DND-41 (cell line): Measurements from ENCODE around the gene MRTFA.

Experiments used
- ATAC-seq: fragments of 200-7000 bp; cut with Tn5 transposase; 3 replicates; pipeline ENCODE4 v1.9.1; 2021; ENCODE audit warnings: low read depth; ENCODE audit not compliant: insufficient read depth
- DNase-seq: peaks from one replicate; pipeline ENCODE4 v3.0.0-alpha.2; 2020
- H2AFZ ChIP-seq: 2 replicates; pipeline ENCODE4 v1.6.0; 2012; ENCODE audit warnings: low read depth, low read length
- H3K27ac ChIP-seq: 2 replicates; pipeline ENCODE4 v1.5.1; 2012; ENCODE audit warnings: low read length, inconsistent platforms
- H3K27me3 ChIP-seq: fragments of 200-600 bp; sonication (generic); 2 replicates; pipeline ENCODE4 v1.6.0; 2012; ENCODE audit warnings: low read length, mild to moderate bottlenecking, inconsistent platforms; ENCODE audit not compliant: insufficient read depth, poor library complexity
- H3K36me3 ChIP-seq: 2 replicates; pipeline ENCODE4 v1.5.1; 2012; ENCODE audit warnings: low read length, inconsistent platforms; ENCODE audit not compliant: insufficient read depth
- H3K4me1 ChIP-seq: 2 replicates; pipeline ENCODE4 v1.5.1; 2012; ENCODE audit warnings: mild to moderate bottlenecking, low read length; ENCODE audit not compliant: insufficient read depth
- H3K4me2 ChIP-seq: 2 replicates; pipeline ENCODE4 v1.6.0; 2012; ENCODE audit warnings: mild to moderate bottlenecking, moderate library complexity, low read length, inconsistent platforms; ENCODE audit not compliant: insufficient read depth
- H3K4me3 ChIP-seq, 2 experiments: fragments of 200-600 bp in 1 of 2; shearing (Covaris generic) in 1 of 2; 2 replicates each; pipeline ENCODE4 v1.5.1; 2012 to 2016; ENCODE audit warnings: inconsistent platforms in 2 of 2, low read length in 2 of 2, mild to moderate bottlenecking in 2 of 2, low read depth in 1 of 2, moderate library complexity in 1 of 2
- H3K79me2 ChIP-seq: 2 replicates; pipeline ENCODE4 v1.6.0; 2012; ENCODE audit warnings: low read length, inconsistent platforms; ENCODE audit not compliant: insufficient read depth
- H3K9ac ChIP-seq: 2 replicates; pipeline ENCODE4 v1.6.0; 2012; ENCODE audit warnings: low read depth, mild to moderate bottlenecking, inconsistent platforms, low read length, moderate library complexity
- H3K9me3 ChIP-seq: 2 replicates; pipeline ENCODE4 v1.5.1; 2012; ENCODE audit warnings: low read length, moderate library complexity, mild to moderate bottlenecking, inconsistent platforms; ENCODE audit not compliant: insufficient read depth, severe bottlenecking
- H4K20me1 ChIP-seq: 2 replicates; pipeline ENCODE4 v1.6.0; 2012; ENCODE audit warnings: low read length; ENCODE audit not compliant: insufficient read depth
- CTCF ChIP-seq: IDR thresholded peaks from 2 replicates; pipeline ENCODE4 v1.5.1; 2012; ENCODE audit warnings: borderline replicate concordance, low read length, moderate library complexity, mild to moderate bottlenecking; ENCODE audit not compliant: poor library complexity, severe bottlenecking; ENCODE audit errors: extremely low read depth
- EZH2 ChIP-seq: IDR thresholded peaks from 3 replicates; pipeline ENCODE4 v1.6.1; 2012; ENCODE audit warnings: borderline replicate concordance, low read depth, mild to moderate bottlenecking, moderate library complexity, low read length, inconsistent platforms; ENCODE audit not compliant: severe bottlenecking

The MRTFA gene

DNA sequence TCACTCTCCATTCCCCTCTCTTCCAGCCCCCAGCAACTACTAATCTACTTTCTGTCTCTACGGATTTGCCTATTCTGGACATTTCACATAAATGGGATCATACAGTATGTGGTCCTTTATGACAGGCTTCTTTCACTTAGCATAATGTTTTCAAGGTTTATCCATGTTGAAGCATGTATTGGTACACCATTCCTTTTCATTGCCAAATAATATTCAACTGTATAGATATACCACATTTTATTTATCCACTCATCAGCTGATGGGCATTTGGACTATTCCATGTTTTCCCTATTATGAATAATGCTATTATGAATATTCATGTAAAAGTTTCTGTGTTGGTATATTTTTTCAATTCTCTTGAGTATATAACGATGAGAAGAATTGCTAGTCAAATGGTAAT lies 54.5 kb downstream of the MRTFA start:
- Histone ChIP-seq H3K9ac (no peak overlapping the region), H3K79me2 (peaks cover 35% of the 10 kb centered on the region; the same call in 1 of the 2 replicates), H3K27me3 (no peaks in the 10 kb centered on the region), H3K4me2 (no peak overlapping the region), H3K4me1 (no peaks in the 10 kb centered on the region), H3K36me3 (peaks cover 6% of the 10 kb centered on the region; the same call in 1 of the 2 replicates), H4K20me1 (no peaks in the 10 kb centered on the region; the same call in 1 of the 2 replicates), H3K4me3 (no peak overlapping the region), H3K9me3 (no peaks in the 10 kb centered on the region), H3K27ac (no peak overlapping the region), H2AFZ (no peak overlapping the region)
- ATAC-seq (no peak), DNase-seq (no peak)
- TF ChIP-seq EZH2 (no peak), CTCF (no peak)

- Histone ChIP-seq H3K4me1 (no peaks in the 10 kb centered on the region), H3K27ac (no peak overlapping the region), H3K36me3 (peaks cover 3% of the 10 kb centered on the region; the same call in 1 of the 2 replicates), H3K4me3 (no peak overlapping the region), H3K9ac (no peak overlapping the region), H3K27me3 (no peaks in the 10 kb centered on the region), H2AFZ (no peak overlapping the region), H4K20me1 (no peaks in the 10 kb centered on the region), H3K79me2 (peaks cover 33% of the 10 kb centered on the region; the same call in 1 of the 2 replicates), H3K4me2 (no peak overlapping the region), H3K9me3 (no peaks in the 10 kb centered on the region)
- TF ChIP-seq CTCF: no peak
- no peak for TF ChIP-seq EZH2
- DNase-seq (no peak), ATAC-seq (no peak)
Measured at GRCh38 chr22:40580631-40581030, 55.9 kb downstream of the MRTFA start.

GRCh38 chr22:40578171-40578570 lies 58.3 kb downstream of the MRTFA start:
- Histone ChIP-seq H3K36me3 (no peaks in the 10 kb centered on the region; the same call in 1 of the 2 replicates), H3K27ac (no peak overlapping the region), H4K20me1 (no peaks in the 10 kb centered on the region), H3K4me3 (no peak overlapping the region), H3K27me3 (no peaks in the 10 kb centered on the region), H3K4me2 (no peak overlapping the region), H3K79me2 (peaks cover 35% of the 10 kb centered on the region; the same call in 1 of the 2 replicates), H3K9me3 (no peaks in the 10 kb centered on the region), H2AFZ (no peak overlapping the region), H3K9ac (no peak overlapping the region), H3K4me1 (no peaks in the 10 kb centered on the region)
- ATAC-seq: no peak
- DNase-seq: no peak
- TF ChIP-seq EZH2 (no peak), CTCF (no peak)
